Progenitor cell of endocrine pancreas (in vitro differentiated cells): ENCODE results near the gene COX15. TPM values are rescaled to one million over a fixed set of nuclear protein-coding genes. Genes with fewer than 3 reads are reported as not detected.

Source experiments
- DNase-seq: peaks from one replicate; pipeline ENCODE4 v3.0.0; 2021; ENCODE audit warnings: low spot score; ENCODE audit not compliant: unreplicated experiment
- H3K27ac Mint-ChIP-seq: 2 replicates; pipeline ENCODE4 v1.8.0; 2021; ENCODE audit warnings: mild to moderate bottlenecking, moderate library complexity, mixed read lengths
- H3K27me3 Mint-ChIP-seq: 2 replicates; pipeline ENCODE4 v1.8.0; 2021; ENCODE audit warnings: mixed read lengths
- H3K36me3 Mint-ChIP-seq: 2 replicates; pipeline ENCODE4 v1.8.0; 2022; ENCODE audit warnings: mixed read lengths; ENCODE audit not compliant: insufficient read depth
- H3K4me1 Mint-ChIP-seq: 2 replicates; pipeline ENCODE4 v1.8.0; 2021; ENCODE audit warnings: low read depth, mixed read lengths
- H3K4me3 Mint-ChIP-seq: 2 replicates; pipeline ENCODE4 v1.8.0; 2021; ENCODE audit warnings: low read depth, mild to moderate bottlenecking, moderate library complexity, mixed read lengths
- H3K9me3 Mint-ChIP-seq: 2 replicates; pipeline ENCODE4 v1.8.0; 2021; ENCODE audit warnings: low read depth, mixed read lengths
- total RNA-seq: library from RNA; stranded (reverse); gene quantifications from 2 replicates; pipeline ENCODE4 v1.2.1, GENCODE V29; 2021
- TF ChIP-seq, protein P1 (sequence below): fragments of 200-600 bp; sonication (generic); IDR thresholded peaks from one replicate; pipeline ENCODE4 v1.5.0; 2021; ENCODE audit warnings: antibody characterized with exemption, mild to moderate bottlenecking; ENCODE audit not compliant: unreplicated experiment

Gene COX15
- total RNA-seq, 1 donor from 2014 or later: 46.6 TPM

DNA sequence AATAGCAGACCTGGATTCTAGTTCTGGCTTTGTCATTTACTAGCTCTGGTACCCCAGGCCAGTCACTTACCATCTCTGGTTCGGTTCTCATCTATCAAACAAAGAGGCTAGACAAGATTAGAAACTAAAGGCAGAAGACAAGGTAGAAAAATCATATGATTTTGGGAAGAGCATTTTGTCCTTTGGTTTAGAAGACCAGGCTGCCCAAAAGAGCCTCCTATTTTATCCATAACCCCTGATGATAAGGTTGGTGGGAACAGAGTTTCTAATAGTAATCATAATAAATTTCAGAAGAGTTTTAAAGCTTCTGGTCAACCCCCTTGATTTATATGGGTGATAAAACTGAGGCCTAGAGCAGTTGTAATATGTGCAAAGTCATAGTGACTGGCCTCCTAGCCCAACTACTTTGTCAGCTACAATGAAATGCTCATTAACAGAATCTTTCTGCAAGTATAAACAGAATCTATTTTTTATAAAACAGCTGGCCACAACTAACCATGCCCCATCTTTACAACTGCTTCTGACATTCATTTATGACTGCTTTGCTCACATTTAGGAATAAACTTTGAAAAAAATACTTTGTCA is 23.4 kb downstream of the COX15 start:
- Mint-ChIP-seq H3K36me3 (peaks cover 10% of the 10 kb centered on the region), H3K9me3 (no peaks in the 10 kb centered on the region), H3K27me3 (no peaks in the 10 kb centered on the region), H3K4me3 (no peak overlapping the region), H3K27ac (no peak overlapping the region), H3K4me1 (no peaks in the 10 kb centered on the region)
- TF ChIP-seq, protein P1, sequence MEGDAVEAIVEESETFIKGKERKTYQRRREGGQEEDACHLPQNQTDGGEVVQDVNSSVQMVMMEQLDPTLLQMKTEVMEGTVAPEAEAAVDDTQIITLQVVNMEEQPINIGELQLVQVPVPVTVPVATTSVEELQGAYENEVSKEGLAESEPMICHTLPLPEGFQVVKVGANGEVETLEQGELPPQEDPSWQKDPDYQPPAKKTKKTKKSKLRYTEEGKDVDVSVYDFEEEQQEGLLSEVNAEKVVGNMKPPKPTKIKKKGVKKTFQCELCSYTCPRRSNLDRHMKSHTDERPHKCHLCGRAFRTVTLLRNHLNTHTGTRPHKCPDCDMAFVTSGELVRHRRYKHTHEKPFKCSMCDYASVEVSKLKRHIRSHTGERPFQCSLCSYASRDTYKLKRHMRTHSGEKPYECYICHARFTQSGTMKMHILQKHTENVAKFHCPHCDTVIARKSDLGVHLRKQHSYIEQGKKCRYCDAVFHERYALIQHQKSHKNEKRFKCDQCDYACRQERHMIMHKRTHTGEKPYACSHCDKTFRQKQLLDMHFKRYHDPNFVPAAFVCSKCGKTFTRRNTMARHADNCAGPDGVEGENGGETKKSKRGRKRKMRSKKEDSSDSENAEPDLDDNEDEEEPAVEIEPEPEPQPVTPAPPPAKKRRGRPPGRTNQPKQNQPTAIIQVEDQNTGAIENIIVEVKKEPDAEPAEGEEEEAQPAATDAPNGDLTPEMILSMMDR: no peak
- no peak for DNase-seq

GRCh38 chr10:99700649-99701048 is 31.3 kb downstream of the COX15 start:
- Mint-ChIP-seq H3K27ac (no peak overlapping the region), H3K4me3 (no peak overlapping the region), H3K27me3 (no peaks in the 10 kb centered on the region), H3K9me3 (no peaks in the 10 kb centered on the region), H3K36me3 (peaks cover 28% of the 10 kb centered on the region), H3K4me1 (no peaks in the 10 kb centered on the region)
- DNase-seq: no peak
- TF ChIP-seq, protein P1: no peak

- TF ChIP-seq, protein P1: peak; percentile 17
- Mint-ChIP-seq H3K4me1 (no peaks in the 10 kb centered on the region), H3K9me3 (no peaks in the 10 kb centered on the region), H3K27ac (no peak overlapping the region), H3K4me3 (no peak overlapping the region), H3K27me3 (no peaks in the 10 kb centered on the region), H3K36me3 (peaks cover 29% of the 10 kb centered on the region)
- no peak for DNase-seq
These were observed 33.3 kb downstream of the COX15 start for GRCh38 chr10:99698504-99699080.

GRCh38 chr10:99695761-99696160 is 36.2 kb downstream of the COX15 start:
- Mint-ChIP-seq H3K36me3 (peaks cover 32% of the 10 kb centered on the region), H3K27ac (no peak overlapping the region)

DNA sequence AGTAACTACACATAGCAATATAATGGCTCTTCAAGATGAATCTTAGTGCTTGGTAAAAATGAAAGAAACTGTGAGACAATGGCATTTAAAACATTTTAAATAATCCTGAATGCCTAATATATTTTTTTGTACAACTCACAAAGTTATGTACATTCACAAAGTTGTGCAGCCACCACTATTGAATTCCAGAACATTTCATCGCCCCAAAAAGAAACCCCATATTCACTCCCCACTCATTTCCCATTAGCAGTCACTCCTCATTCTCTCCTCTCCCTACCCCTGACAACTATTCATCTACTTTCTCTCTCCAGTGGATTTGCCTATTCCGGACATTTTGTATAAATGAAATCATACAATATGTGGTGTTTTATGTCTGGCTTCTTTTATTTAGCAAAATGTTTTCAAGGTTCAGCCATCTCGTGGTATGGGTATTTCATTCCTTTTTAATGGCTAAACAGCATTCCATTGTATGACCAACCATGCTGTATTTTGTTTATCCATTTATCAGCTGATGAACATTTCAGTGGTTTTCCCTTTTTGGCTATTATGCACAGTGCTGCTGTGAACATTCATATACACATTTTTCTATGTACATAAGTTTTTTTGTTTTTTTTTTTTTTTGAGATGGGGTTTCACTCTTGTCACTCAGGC is 37.9 kb downstream of the COX15 start:
- Mint-ChIP-seq H3K4me3 (no peak overlapping the region), H3K4me1 (no peaks in the 10 kb centered on the region), H3K27me3 (no peaks in the 10 kb centered on the region), H3K27ac (no peak overlapping the region), H3K36me3 (peaks cover 25% of the 10 kb centered on the region), H3K9me3 (no peaks in the 10 kb centered on the region)
- DNase-seq: no peak
- TF ChIP-seq, protein P1: no peak

More at GRCh38 chr10:99695761-99696160, 36.2 kb downstream of the COX15 start:
- Mint-ChIP-seq H3K4me1 (no peaks in the 10 kb centered on the region), H3K9me3 (no peaks in the 10 kb centered on the region), H3K4me3 (no peak overlapping the region), H3K27me3 (no peaks in the 10 kb centered on the region)
- TF ChIP-seq, protein P1: no peak
- DNase-seq: no peak
